Medulla oblongata (tissue), 1 donor: ENCODE results near the gene PSMD14.
"Not testable (repeated sequence)": the region's sequence is repeated elsewhere in the genome, so short reads cannot be mapped to it uniquely, and the experiment has no call there.

Experiments used
- DNase-seq: peaks from one replicate; pipeline ENCODE4 v3.0.0-alpha.2; 2015; ENCODE audit errors: extremely low spot score

The PSMD14 gene

DNA sequence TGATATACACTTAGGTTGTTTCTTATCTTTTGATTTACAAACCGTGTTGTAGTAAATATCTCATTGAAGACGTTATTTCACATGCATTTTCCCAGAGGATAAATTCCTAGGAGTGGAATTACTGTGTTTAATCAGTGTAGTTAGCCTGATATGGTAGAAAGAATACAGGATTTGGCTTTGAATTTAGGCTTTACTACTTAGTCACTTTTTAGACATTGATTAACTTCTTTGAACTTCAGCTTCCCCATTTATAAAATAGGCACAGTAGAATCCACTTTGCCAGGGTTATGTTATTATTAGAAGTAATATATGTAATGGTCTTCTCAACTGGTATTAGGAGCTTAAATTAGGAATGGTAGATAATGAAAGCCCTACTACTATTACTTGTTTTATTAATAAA, 27.4 kb downstream of the PSMD14 start:
- DNase-seq: no peak

DNA sequence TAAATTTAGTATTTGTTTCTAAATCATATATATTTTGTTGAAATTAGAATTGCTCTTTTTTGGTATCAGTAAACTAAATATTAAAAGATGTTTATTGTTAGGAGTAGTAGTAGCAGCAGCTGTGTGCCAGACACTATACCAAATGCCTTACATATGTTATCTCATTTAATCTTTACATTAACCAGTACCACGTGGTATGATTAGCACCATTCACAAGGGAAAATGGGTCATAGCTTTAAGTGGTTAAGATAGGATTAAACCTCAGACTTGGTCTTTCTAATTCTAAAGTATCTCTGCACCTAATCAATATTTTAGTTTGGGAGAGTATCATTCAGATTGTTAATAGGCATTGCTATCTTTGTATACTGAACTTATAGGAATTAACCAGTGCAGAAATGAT, 29.0 kb downstream of the PSMD14 start:
- no peak for DNase-seq

DNA sequence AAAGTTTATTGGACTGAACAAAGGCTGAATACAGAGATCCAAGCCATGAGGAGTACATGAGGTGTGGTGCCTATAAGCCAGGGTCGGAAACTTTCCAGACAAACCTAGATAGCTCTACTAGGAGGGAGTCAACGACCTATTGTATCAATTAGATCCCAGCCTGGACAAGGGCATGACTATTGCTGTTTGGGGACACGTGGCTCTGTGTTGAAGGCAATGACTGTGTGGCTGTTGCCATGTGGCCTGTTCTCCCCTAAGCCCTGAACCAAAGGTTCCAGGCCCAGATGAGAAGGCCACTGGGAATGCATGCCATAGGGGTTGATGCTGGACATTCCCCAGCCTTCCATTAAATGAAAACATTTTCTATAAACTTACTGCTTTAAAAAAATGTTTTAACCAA, 31.3 kb downstream of the PSMD14 start:
- DNase-seq: not testable (repeated sequence)

DNA sequence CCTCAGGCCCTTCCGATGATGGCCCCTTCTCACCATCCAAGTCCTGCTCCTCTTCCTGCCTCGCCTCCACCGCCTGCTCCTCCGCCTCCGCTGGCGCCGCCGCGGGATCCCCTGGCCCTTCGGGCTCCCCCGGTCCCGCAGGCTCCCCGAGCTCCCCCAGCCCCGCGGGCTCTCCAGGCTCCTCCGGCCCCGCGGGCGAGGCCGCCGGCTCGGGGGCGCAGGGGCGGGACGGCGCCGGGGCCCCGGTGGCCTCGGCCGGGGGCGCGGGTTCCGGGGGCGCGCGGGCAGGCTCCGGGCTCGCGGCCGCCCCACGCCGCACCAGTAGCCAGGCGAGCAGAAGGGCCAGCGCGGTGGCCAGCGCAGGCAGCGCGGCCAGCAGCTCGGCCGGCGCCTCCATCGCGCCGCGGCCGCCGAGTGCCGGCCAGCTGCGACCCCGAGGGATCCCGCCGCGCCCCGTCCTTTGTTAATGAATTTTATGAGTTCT, 32.7 kb downstream of the PSMD14 start:
- not testable (repeated sequence) for DNase-seq

DNA sequence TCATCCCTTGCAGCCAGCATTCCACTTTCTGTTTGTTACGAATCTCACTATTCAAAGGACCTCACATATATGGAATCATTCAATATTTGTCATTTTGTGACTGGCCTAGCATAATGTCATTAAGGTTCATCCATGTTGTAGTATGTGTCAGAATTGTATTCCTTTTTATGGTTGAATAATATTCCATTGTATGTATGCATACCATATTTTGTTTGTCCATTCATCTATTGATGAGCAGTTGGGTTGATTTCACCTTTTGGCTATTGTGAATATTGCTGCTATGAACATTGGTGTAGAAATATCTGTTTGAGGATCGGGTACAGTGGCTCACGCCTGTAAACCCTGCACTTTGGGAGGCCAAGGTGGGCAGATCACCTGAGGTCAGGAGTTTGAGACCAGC, 35.0 kb downstream of the PSMD14 start:
- no peak for DNase-seq

GRCh38 chr2:161344692-161345091, 36.5 kb downstream of the PSMD14 start:
- no peak for DNase-seq

- DNase-seq: no peak
These were observed 43.5 kb downstream of the PSMD14 start for GRCh38 chr2:161351678-161352077.

GRCh38 chr2:161352719-161353118, 44.5 kb downstream of the PSMD14 start:
- DNase-seq: no peak

DNA sequence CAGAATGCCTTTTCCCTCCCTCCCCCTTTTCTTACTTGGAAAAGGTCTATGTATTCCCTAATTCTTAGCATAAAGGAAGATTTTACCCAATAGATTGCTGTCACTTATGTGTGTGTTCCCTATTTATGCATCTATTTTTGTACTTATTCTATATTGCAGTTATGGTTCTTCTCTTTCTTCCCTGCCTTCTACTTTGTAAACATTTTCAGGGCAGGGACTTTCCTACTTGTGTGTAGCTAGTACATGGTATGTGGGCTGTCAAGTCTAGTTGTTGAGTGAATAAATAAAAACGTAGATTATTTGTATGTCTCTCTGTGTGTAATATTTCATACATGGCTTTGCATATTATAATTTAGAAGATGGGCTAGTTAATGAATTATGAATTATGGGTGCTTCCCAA, 45.3 kb downstream of the PSMD14 start:
- no peak for DNase-seq

- no peak for DNase-seq
These were observed 45.9 kb downstream of the PSMD14 start for GRCh38 chr2:161354106-161354505.

GRCh38 chr2:161355106-161355505, 46.9 kb downstream of the PSMD14 start:
- no peak for DNase-seq

DNA sequence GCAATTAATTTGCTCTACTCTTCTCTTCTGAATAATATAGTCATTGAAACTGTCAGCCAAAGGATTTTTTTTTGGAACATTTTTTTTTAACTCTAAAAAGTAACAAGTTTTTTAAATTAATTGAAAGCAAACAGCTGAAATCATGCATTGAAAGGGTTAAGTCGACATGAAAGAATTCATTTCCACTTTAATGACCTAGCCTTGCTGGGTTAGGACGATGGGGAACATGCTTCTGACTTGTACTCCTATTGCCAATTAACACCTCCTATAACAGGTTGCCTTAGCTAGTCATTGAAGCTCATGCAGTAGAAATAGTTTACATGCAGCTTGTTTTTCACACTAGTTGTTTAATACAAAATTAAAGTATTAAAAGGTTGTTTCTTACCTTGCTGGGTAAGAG, 47.8 kb downstream of the PSMD14 start:
- DNase-seq: no peak

DNA sequence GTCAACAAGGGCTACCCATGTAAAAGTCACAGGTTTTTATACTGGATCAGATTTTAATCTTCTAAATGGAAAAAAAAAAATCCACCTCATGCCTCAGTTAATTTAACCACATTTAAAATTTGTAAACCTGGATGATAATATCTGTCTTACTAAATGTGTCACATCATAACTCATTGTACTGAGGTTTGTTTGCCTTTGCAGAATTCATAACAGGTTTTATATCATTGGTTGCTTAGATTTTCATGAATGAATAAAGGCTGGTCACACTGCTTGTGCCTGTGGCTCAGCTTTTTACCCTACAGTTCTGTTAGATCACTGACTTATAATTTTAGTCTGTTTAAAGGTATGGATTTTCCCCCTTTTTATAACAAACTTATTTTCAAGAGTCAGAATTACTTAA, 48.9 kb downstream of the PSMD14 start:
- DNase-seq: no peak

DNA sequence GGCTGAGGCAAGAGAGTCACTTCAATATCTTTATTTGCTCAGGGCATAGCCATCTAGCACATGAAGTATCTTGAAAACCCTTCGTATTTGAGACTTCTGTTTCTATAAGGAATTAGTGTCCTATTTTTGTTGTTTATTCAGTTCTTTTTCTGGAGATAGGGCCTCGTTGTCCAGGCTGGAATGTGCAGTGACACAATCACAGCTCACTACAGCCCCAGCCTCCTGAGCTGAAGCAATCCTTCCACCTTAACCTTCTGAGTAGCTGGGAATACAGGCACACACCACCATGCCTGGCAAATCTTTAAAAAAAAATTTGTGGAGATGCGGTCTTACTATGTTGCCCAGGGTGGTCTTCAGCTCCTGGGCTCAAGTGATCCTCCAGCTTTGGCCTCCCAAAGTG, 50.6 kb downstream of the PSMD14 start:
- no peak for DNase-seq

- not testable (repeated sequence) for DNase-seq
These were observed 52.0 kb downstream of the PSMD14 start for GRCh38 chr2:161360095-161360654.

DNA sequence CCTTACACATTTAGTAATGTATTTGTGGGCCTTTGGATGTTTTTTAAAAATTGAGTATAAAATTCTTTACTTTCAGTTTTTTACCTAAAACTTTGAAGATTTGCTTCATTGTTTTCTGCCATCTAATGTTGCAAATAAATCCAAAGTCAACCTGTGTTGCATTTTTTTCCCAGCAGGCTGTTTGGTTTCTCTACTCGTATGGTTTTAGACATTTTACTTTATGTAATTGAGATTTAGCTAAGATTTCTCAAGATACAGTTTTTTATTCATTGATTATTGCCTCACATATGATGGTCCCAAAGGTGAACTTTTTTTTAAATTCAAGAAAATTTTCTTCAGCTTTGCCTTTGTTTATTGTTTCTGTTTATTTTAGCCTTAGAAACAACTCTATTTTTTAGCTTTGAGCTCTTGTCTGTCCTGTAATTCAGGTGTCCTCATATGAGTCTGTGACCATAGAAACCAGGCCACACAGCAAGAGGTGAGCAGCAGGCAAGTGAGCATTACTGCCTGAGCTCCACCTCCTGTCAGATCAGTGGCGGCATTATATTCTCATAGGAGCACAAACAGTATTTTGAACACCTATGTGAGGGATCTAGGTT, 54.4 kb downstream of the PSMD14 start:
- no peak for DNase-seq

GRCh38 chr2:161367675-161368074, 59.5 kb downstream of the PSMD14 start:
- DNase-seq: no peak

DNA sequence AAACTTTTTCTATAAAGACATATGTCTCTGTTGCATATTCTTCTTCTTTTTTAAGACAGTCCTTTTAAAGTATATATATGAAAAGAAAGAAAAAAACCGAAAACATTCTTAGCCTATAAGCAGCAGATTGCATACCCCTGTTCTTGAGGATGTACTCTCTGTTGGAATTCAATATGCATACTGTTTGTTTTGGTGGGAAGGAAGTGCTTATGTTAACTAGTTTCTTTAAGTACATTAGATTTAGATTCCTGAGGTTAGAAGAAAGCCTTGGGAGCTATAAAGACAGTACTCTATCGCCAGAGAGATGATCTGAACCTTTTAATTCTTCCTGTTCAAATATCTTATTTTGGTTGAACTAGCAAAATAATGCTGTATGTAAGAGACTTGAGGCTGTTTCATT, 61.1 kb downstream of the PSMD14 start:
- DNase-seq: no peak

GRCh38 chr2:161370981-161371380, 62.8 kb downstream of the PSMD14 start:
- peak; percentile 58 for DNase-seq

- DNase-seq: no peak
These were observed 63.6 kb downstream of the PSMD14 start for GRCh38 chr2:161371869-161372268.

DNA sequence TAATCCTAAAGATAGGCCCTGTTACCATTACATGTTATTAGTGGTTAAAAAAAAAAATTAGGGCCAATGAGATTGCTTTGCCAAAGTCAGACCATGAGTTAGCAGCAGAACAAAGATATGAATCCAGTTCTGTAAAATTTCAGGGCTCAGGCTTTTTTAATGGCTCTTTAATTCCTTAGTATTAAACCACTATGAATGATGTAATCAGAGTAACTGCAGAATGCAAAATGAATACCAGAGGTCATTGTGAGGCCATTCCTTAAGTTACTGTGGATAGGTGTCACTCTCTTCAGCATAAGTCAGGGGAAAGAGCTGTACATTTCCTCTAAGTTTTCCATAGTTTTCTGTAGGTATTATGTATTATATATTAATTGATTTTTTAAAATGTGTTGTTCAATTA, 65.7 kb downstream of the PSMD14 start:
- no peak for DNase-seq

DNA sequence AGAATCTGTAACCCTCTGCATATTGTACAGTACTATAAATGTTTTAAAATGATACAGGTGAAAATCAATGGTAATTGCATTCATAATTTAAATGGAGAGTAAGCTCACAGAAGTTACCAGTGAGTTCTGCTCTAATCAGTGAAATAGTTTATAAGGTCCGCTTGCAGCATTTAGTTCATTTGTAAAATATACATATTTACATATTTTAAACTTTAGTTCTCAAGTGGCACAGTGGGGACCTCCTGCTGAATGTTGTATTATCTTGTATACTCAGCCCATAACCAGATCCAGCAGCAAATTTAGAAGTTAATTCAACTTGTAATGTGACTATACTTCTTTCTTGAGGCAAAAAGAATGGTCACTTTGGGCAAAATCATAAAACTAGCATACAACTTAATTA, 66.2 kb downstream of the PSMD14 start:
- DNase-seq: no peak

DNA sequence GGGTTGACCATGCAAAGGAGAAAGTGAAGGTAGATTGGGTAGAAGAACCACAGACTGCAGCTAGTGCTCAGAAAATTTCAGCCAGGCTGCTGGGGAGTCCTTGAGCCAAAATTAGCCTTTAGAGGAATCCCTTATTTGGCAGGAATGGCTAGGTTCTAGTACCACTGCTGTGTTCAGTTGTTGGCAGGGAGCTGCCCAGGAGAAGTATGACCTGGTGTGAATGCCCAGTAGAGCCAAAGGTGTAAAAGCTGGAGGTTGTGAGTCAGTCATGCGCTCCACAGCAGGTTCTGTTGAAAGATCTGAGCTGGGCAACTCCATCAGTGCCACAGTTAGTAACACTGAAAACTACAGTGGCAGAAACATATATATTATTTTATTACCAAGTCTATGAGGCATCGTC, 71.5 kb downstream of the PSMD14 start:
- peak; percentile 20 for DNase-seq

DNA sequence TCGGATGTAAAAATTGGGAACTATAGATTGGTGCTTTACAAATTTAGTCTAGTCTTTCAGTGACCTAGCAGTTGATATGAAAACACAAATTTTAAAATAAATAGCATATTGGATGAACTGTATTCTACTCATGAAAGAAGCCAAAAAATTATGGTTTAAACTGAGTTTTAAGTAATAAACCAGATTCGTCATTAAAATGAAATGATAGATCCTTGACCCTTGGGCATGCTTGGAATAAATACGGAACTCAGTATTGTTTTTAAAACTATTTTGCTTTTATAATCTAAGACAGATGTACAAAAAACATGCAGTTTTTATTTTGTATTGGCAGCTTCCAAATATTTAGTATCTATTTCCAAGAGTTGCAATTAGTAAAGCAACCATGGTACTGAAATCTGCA, 73.3 kb downstream of the PSMD14 start:
- no peak for DNase-seq
